H7 (cell line): ENCODE data around the gene IGFBPL1. TPM values are rescaled to one million over a fixed set of nuclear protein-coding genes. Genes with fewer than 3 reads are reported as not detected.
"Not testable (repeated sequence)": the region's sequence is repeated elsewhere in the genome, so short reads cannot be mapped to it uniquely, and the experiment has no call there.

ENCODE experiments used
- DNase-seq: peaks from one replicate; pipeline ENCODE4 v3.0.0; 2012
- H3K27me3 ChIP-seq: 2 replicates; pipeline ENCODE4 v1.6.0; 2011; ENCODE audit warnings: mild to moderate bottlenecking, low read length; ENCODE audit not compliant: control insufficient read depth, insufficient read depth
- H3K36me3 ChIP-seq: replicated peaks from 2 replicates; pipeline ENCODE4 v1.5.1; 2011; ENCODE audit warnings: low read length; ENCODE audit not compliant: control insufficient read depth, insufficient read depth
- H3K4me3 ChIP-seq: 2 replicates; pipeline ENCODE4 v1.5.1; 2011; ENCODE audit warnings: low read depth, mild to moderate bottlenecking, control low read depth, low read length, moderate library complexity; ENCODE audit not compliant: insufficient read depth
- total RNA-seq: library from RNA; depleted of rRNA; stranded (reverse); fragments of >200 nt; shearing (Covaris generic); gene quantifications from 2 replicates; pipeline ENCODE4 v1.2.3, GENCODE V29; 2014

Gene IGFBPL1
- total RNA-seq, 1 experiment from 2014 or later = 86.4 TPM

- Histone ChIP-seq H3K4me3 (no peak overlapping the region), H3K36me3 (no peaks in the 10 kb centered on the region), H3K27me3 (peaks cover 31% of the 10 kb centered on the region; the same call in 1 of the 2 replicates)
- DNase-seq = no peak
Measured at GRCh38 chr9:38384990-38385848, 39.0 kb downstream of the IGFBPL1 start.

- no peak overlapping the region for H3K4me3 ChIP-seq
- H3K36me3 ChIP-seq = no peaks in the 10 kb centered on the region
- H3K27me3 ChIP-seq = peaks cover 25% of the 10 kb centered on the region; the same call in 1 of the 2 replicates
- DNase-seq = no peak
Measured at GRCh38 chr9:38382141-38382540, 42.1 kb downstream of the IGFBPL1 start.

- peak; percentile 69 for DNase-seq
- Histone ChIP-seq H3K4me3 (no peak overlapping the region), H3K27me3 (peaks cover 27% of the 10 kb centered on the region; the same call in 1 of the 2 replicates), H3K36me3 (no peaks in the 10 kb centered on the region)
Measured at GRCh38 chr9:38380872-38381534, 43.3 kb downstream of the IGFBPL1 start.

GRCh38 chr9:38380230-38380871 lies 43.9 kb downstream of the IGFBPL1 start:
- no peaks in the 10 kb centered on the region for H3K36me3 ChIP-seq
- no peak for DNase-seq
- no peak overlapping the region for H3K4me3 ChIP-seq
- peaks cover 21% of the 10 kb centered on the region; the same call in 1 of the 2 replicates for H3K27me3 ChIP-seq

- not testable (repeated sequence) for H3K27me3 ChIP-seq, H3K4me3 ChIP-seq, H3K36me3 ChIP-seq, DNase-seq
Measured at GRCh38 chr9:38377336-38378083, 46.7 kb downstream of the IGFBPL1 start.

GRCh38 chr9:38376021-38376670 lies 48.1 kb downstream of the IGFBPL1 start:
- Histone ChIP-seq H3K27me3 (peaks cover 4% of the 10 kb centered on the region; the same call in 1 of the 2 replicates), H3K36me3 (no peaks in the 10 kb centered on the region)

GRCh38 chr9:38375572-38375963 lies 48.7 kb downstream of the IGFBPL1 start:
- Histone ChIP-seq H3K4me3 (no peak overlapping the region), H3K36me3 (no peaks in the 10 kb centered on the region), H3K27me3 (peaks cover 5% of the 10 kb centered on the region; the same call in 1 of the 2 replicates)
- peak; percentile 37 for DNase-seq

More at GRCh38 chr9:38376021-38376670, 48.1 kb downstream of the IGFBPL1 start:
- no peak overlapping the region for H3K4me3 ChIP-seq
- DNase-seq = no peak

GRCh38 chr9:38374847-38375571 lies 49.2 kb downstream of the IGFBPL1 start:
- Histone ChIP-seq H3K4me3 (no peak overlapping the region), H3K27me3 (peaks cover 6% of the 10 kb centered on the region; the same call in 1 of the 2 replicates), H3K36me3 (no peaks in the 10 kb centered on the region)
- DNase-seq = no peak

GRCh38 chr9:38373679-38374078 lies 50.6 kb downstream of the IGFBPL1 start:
- no peak for DNase-seq
- Histone ChIP-seq H3K4me3 (no peak overlapping the region), H3K27me3 (peaks cover 8% of the 10 kb centered on the region; the same call in 1 of the 2 replicates), H3K36me3 (no peaks in the 10 kb centered on the region)

- Histone ChIP-seq H3K36me3 (no peaks in the 10 kb centered on the region), H3K4me3 (no peak overlapping the region), H3K27me3 (peaks cover 6% of the 10 kb centered on the region; the same call in 1 of the 2 replicates)
- DNase-seq = no peak
Measured at GRCh38 chr9:38372762-38373619, 51.3 kb downstream of the IGFBPL1 start.

- peak; percentile 53 for DNase-seq
- no peak overlapping the region for H3K4me3 ChIP-seq
- no peaks in the 10 kb centered on the region for H3K36me3 ChIP-seq
- H3K27me3 ChIP-seq = peaks cover 4% of the 10 kb centered on the region; the same call in 1 of the 2 replicates
Measured at GRCh38 chr9:38371495-38371894, 52.8 kb downstream of the IGFBPL1 start.

GRCh38 chr9:38370176-38370575 lies 54.1 kb downstream of the IGFBPL1 start:
- Histone ChIP-seq H3K36me3 (no peaks in the 10 kb centered on the region), H3K27me3 (peaks cover 4% of the 10 kb centered on the region; the same call in 1 of the 2 replicates), H3K4me3 (no peak overlapping the region)
- DNase-seq = no peak
